HCT116 (cell line): ENCODE measurements around the gene SDK1. TPM values are rescaled to one million over a fixed set of nuclear protein-coding genes. Genes with fewer than 3 reads are reported as not detected.

Source experiments
- ATAC-seq: fragments of 200-7000 bp; cut with Tn5 transposase; 2 replicates; pipeline ENCODE4 v1.9.1; 2020; ENCODE audit warnings: mild to moderate bottlenecking, moderate library complexity
- BruUV-seq: library from RNA; stranded (reverse); fragments of 400-500 nt; replicated peaks from 2 replicates; lab custom pipeline; 2021; lab: Mats Ljungman, UMichigan
- CTCF ChIA-PET: fragments of 300-600 bp; sonication (Branson Sonifier 250); formaldehyde crosslinking; loops from one replicate; lab custom pipeline; 2021; ENCODE audit warnings: antibody characterized with exemption; lab: Charles Lee
- POLR2A ChIA-PET: fragments of 300-600, 350-600 bp; sonication (Branson Sonifier 250); formaldehyde crosslinking; loops from one replicate; lab custom pipeline; 2021; ENCODE audit warnings: antibody characterized with exemption; lab: Charles Lee
- RAD21 ChIA-PET, 2 experiments: fragments of 300-600 bp; sonication (Branson Sonifier 250); formaldehyde crosslinking; loops; one replicate each; lab custom pipeline; 2023; ENCODE audit warnings: low total read pairs in 2 of 2; ENCODE audit not compliant: uncharacterized antibody in 2 of 2, unreplicated experiment in 2 of 2, low non-redundant PET in 1 of 2; lab: Charles Lee
- DNase-seq: peaks from one replicate; pipeline ENCODE4 v3.0.0-alpha.2; 2010; ENCODE audit warnings: low read depth, low spot score
- H2AFZ ChIP-seq: fragments of 200-600 bp; shearing (Covaris generic), sonication (generic); 2 replicates; pipeline ENCODE4 v1.6.1; 2017; ENCODE audit warnings: low read depth, mixed run types, mixed read lengths, antibody characterized with exemption, low read length; ENCODE audit not compliant: poor library complexity, severe bottlenecking
- H3K27ac ChIP-seq: 2 replicates; pipeline ENCODE4 v1.5.1; 2012; ENCODE audit warnings: low read depth, low read length
- H3K27me3 ChIP-seq: fragments of 200-600 bp; sonication (generic); 2 replicates; pipeline ENCODE4 v1.6.1; 2016; ENCODE audit warnings: mixed run types, low read length, mixed read lengths; ENCODE audit not compliant: insufficient read depth
- H3K36me3 ChIP-seq, 2 experiments: fragments of 200-500 bp in 1 of 2; fragments of 200-600 bp in 1 of 2; sonication (Bioruptor generic) in 1 of 2; sonication (generic) in 1 of 2; 2 replicates each; pipeline versions ENCODE4 v1.5.1 to v1.6.1; 2014 to 2016; ENCODE audit warnings: low read length in 2 of 2, inconsistent platforms in 1 of 2, mixed read lengths in 1 of 2, mixed run types in 1 of 2; ENCODE audit not compliant: insufficient read depth in 2 of 2, control insufficient read depth in 1 of 2
- H3K4me1 ChIP-seq, 2 experiments: fragments of 200-600 bp in 1 of 2; sonication (generic) in 1 of 2; 2 replicates each; pipeline versions ENCODE4 v1.5.1 to v1.6.1; 2012 to 2017; ENCODE audit warnings: low read length in 2 of 2, inconsistent platforms in 1 of 2, mild to moderate bottlenecking in 1 of 2, mixed read lengths in 1 of 2, mixed run types in 1 of 2, moderate library complexity in 1 of 2; ENCODE audit not compliant: insufficient read depth in 2 of 2, control insufficient read depth in 1 of 2
- H3K4me2 ChIP-seq: fragments of 200-600 bp; sonication (generic); 2 replicates; pipeline ENCODE4 v1.6.1; 2017; ENCODE audit warnings: mixed run types, low read length, mixed read lengths
- H3K4me3 ChIP-seq, 2 experiments: fragments of 200-600 bp in 1 of 2; sonication (generic) in 1 of 2; replicated peaks in 1 of 2; 2 replicates each; pipeline ENCODE4 v1.5.1; 2011 to 2016; ENCODE audit warnings: low read length in 2 of 2, control low read depth in 1 of 2, low read depth in 1 of 2, mild to moderate bottlenecking in 1 of 2, mixed read lengths in 1 of 2, mixed run types in 1 of 2
- H3K79me2 ChIP-seq: fragments of 200-600 bp; sonication (generic); 2 replicates; pipeline ENCODE4 v1.6.1; 2017; ENCODE audit warnings: mild to moderate bottlenecking, mixed run types, low read length, moderate library complexity, mixed read lengths; ENCODE audit not compliant: insufficient read depth
- H3K9ac ChIP-seq: fragments of 200-600 bp; sonication (generic); 2 replicates; pipeline ENCODE4 v1.6.1; 2016; ENCODE audit warnings: low read length, mixed read lengths
- H3K9me2 ChIP-seq: fragments of 200-600 bp; sonication (generic), shearing (Covaris generic); 2 replicates; pipeline ENCODE4 v1.6.1; 2017; ENCODE audit warnings: mixed run types, mild to moderate bottlenecking, moderate library complexity; ENCODE audit not compliant: insufficient read depth
- H3K9me3 ChIP-seq, 2 experiments: fragments of 200-500 bp in 1 of 2; fragments of 200-600 bp in 1 of 2; sonication (Bioruptor generic) in 1 of 2; sonication (generic) in 1 of 2; 2 replicates each; pipeline ENCODE4 v1.6.1; 2014 to 2017; ENCODE audit warnings: low read length in 2 of 2, mixed read lengths in 2 of 2, inconsistent platforms in 1 of 2, low read depth in 1 of 2, mild to moderate bottlenecking in 1 of 2, mixed run types in 1 of 2, moderate library complexity in 1 of 2; ENCODE audit not compliant: control insufficient read depth in 1 of 2, insufficient read depth in 1 of 2
- H4K20me1 ChIP-seq: fragments of 200-600 bp; sonication (generic), shearing (Covaris generic); 2 replicates; pipeline ENCODE4 v1.6.1; 2017; ENCODE audit warnings: mixed run types, mild to moderate bottlenecking, moderate library complexity; ENCODE audit not compliant: insufficient read depth
- CBX3 ChIP-seq: IDR thresholded peaks from 2 replicates; pipeline ENCODE4 v1.6.1; 2012; ENCODE audit warnings: low read depth
- ELF1 ChIP-seq: IDR thresholded peaks from 2 replicates; pipeline ENCODE4 v1.6.1; 2012; ENCODE audit warnings: low read depth, borderline replicate concordance
- MAX ChIP-seq: IDR thresholded peaks from 2 replicates; pipeline ENCODE4 v1.6.1; 2012
- POLR2AphosphoS5 ChIP-seq: IDR thresholded peaks from 2 replicates; pipeline ENCODE4 v1.6.1; 2011; ENCODE audit warnings: mild to moderate bottlenecking, low read depth, low read length, moderate library complexity
- RAD21 ChIP-seq: IDR thresholded peaks from 2 replicates; pipeline ENCODE4 v1.6.1; 2012; ENCODE audit warnings: low read depth, mild to moderate bottlenecking
- REST ChIP-seq: IDR thresholded peaks from 2 replicates; pipeline ENCODE4 v1.6.1; 2012; ENCODE audit warnings: low read depth
- SP1 ChIP-seq: IDR thresholded peaks from 2 replicates; pipeline ENCODE4 v1.6.1; 2012; ENCODE audit warnings: low read depth
- SRF ChIP-seq: IDR thresholded peaks from 2 replicates; pipeline ENCODE4 v1.6.1; 2012; ENCODE audit warnings: low read depth
- TCF7L2 ChIP-seq: IDR thresholded peaks from 2 replicates; pipeline ENCODE4 v1.7.0; 2011; ENCODE audit warnings: borderline replicate concordance, inconsistent platforms; ENCODE audit not compliant: insufficient read depth, insufficient read length; ENCODE audit errors: extremely low read depth
- ZFX ChIP-seq: fragments of 450-650 bp; IDR thresholded peaks from 2 replicates; pipeline ENCODE4 v1.6.1; 2017
- ZNF274 ChIP-seq: fragments of 200-500 bp; sonication (Bioruptor generic); IDR thresholded peaks from 2 replicates; pipeline ENCODE4 v1.6.1; 2014; ENCODE audit warnings: mild to moderate bottlenecking, low read depth, low read length, inconsistent platforms
- intact Hi-C: fragments of 100-400 bp; cut with micrococcal nuclease; formaldehyde crosslinking; loops from 2 replicates; pipeline ENCODE4 v1.10.0; 2022
- total RNA-seq: library from RNA; stranded (reverse); gene quantifications from one replicate; pipeline ENCODE4 v1.2.1, GENCODE V29; 2021; ENCODE audit not compliant: unreplicated experiment

SDK1 gene
- total RNA-seq, 1 experiment from 2014 or later, result 0.05 TPM

GRCh38 chr7:4066206-4066605, 765.2 kb downstream of the SDK1 start:
- no peak overlapping the region for H3K9ac ChIP-seq
- H3K79me2 ChIP-seq, result no peaks in the 10 kb centered on the region
- CTCF ChIA-PET, result no interaction called here
- H3K4me1 ChIP-seq, result no peaks in the 10 kb centered on the region
- no TSS peak for BruUV-seq
- intact Hi-C loops, result no loop called here
- no peaks in the 10 kb centered on the region for H3K36me3 ChIP-seq
- H2AFZ ChIP-seq, result no peak overlapping the region
- H3K9me2 ChIP-seq, result no peaks in the 10 kb centered on the region
- POLR2A ChIA-PET, result no interaction called here
- H3K27me3 ChIP-seq, result peaks cover 40% of the 10 kb centered on the region
- RAD21 ChIA-PET, result no interaction called here
- TF ChIP-seq ELF1 (no peak), RAD21 (no peak), REST (no peak), SRF (no peak), ZNF274 (no peak), MAX (no peak), TCF7L2 (no peak), CBX3 (no peak), POLR2AphosphoS5 (no peak), SP1 (no peak), ZFX (no peak)
- ATAC-seq, result no peak
- H3K4me2 ChIP-seq, result no peak overlapping the region
- no peaks in the 10 kb centered on the region for H4K20me1 ChIP-seq
- DNase-seq, result no peak
- no peak overlapping the region for H3K4me3 ChIP-seq
- H3K27ac ChIP-seq, result no peak overlapping the region
- H3K9me3 ChIP-seq, result no peaks in the 10 kb centered on the region
